Bone marrow (tissue), 2 donors: Measurements from ENCODE around the gene VASN.
"Not testable (repeated sequence)": the region's sequence is repeated elsewhere in the genome, so short reads cannot be mapped to it uniquely, and the experiment has no call there.

Experiments
- DNase-seq, 2 donors: peaks; one replicate each; lab custom pipeline; 2025; lab: John Stamatoyannopoulos, UW

Gene VASN

DNA sequence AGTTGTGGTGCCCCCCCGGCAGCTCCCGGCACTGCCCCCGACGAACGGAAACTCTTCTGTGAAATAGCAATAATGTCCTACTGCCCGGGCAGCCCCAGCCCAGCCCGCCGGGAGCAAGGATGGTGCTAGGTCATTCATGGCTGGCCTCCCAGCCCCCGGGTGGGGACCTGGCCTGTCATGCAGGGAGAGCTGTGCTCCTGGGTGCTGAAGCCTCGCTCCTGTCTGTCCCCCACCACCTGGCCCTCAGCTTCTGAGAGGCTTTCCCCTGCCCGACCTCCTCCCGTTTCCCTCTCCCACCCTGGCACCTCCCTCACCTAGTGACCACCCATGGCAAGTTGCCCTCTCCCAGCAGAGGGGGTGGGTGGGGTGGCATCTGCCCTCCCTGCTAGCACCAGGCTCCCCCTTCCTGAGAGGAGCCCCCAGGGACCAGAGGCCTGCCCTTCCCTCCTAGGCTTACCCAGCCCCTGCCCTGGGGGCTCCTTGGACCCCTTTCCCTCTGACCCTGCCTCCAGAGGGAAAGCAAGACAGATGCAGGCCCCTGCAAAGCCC lies 34.0 kb upstream of the VASN start:
- DNase-seq: no peak

- no peak for DNase-seq
These were observed 33.5 kb upstream of the VASN start for GRCh38 chr16:4338125-4338582.

GRCh38 chr16:4338712-4339299 lies 32.8 kb upstream of the VASN start:
- DNase-seq: no peak

- no peak for DNase-seq
These were observed 32.2 kb upstream of the VASN start for GRCh38 chr16:4339455-4339854.

DNA sequence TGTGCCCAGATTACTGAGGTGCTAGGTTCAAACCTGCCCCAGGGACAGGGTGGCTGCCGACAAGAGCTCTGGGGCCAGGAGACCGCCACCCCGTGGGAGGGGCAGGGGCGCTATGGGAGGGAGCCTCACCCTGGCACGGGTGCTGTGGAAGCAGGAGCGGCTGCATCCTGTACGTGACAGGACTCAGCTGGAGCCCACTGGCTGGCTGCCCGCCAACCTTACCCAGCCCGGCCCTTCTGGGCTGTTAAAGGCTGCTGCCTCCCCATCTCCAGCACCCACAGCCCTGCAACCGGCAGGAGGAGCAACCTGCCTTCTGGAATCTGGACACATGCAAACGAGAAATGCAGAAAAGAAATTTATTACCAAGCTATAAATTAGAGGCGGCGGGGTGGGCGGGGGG lies 31.7 kb upstream of the VASN start:
- peak in 1 of 2 donors; percentile 20 for DNase-seq

DNA sequence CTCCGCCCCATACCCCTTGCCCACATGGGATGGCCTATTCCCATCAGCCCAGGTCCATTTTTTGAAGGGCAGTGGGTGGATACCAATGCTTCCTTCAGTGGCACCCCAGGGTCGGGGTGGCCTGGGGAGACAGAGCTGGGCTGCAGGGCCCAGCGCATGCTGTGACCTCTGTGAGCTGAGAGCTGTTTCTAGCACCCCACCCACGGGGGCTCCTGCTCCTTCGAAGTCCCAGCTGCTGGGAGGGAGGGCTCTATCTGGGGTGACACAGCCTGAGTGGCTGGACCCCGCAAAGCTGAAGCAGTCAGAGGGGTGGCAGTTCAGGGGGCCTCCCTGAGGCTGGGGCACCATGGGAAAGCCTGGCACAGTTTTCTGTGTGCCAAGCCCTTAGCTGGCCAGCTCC lies 31.2 kb upstream of the VASN start:
- no peak for DNase-seq

GRCh38 chr16:4341250-4341649 lies 30.4 kb upstream of the VASN start:
- no peak for DNase-seq

DNA sequence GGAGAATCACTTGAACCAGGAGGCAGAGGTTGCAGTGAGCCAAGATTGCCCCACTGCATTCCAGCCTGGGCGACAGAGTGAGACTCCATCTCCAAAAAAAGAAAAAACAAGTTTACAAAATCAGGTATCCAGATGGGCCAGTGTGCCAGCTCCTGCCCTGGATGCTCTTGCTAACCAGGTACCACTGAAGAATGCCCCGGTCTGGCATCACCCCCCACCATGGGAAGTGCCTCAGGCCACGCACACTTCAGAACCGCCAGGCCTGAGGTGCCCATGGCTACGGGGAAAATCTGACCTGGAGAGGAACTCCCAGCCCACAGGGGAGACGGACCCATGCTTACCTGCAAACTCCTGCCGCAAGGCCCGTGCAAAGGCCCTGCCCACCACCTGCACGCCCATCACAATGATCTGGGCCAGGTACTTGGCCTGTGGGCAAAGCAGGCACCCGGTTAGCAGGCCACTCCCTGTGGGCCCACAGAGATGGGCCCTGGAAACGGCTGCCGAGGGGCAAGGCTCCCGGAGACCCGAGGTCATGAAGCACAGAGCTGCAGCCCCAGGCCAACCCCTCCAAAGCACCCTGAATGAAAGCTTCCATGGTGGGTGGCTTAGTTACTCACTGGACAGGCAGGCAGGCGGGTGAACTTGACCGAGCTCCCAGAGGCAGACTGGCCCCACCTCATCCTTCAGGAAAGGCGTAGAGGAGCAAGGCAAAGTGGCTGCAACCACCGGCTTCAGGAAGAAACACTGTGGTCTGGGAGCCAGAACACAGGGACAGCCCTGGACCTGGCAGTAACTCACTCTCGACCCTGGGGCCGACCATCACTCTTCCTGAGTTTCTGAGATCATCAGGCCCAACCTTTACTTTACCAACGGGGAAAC lies 28.5 kb upstream of the VASN start:
- DNase-seq: no peak

- DNase-seq: not testable (repeated sequence)
These were observed 27.2 kb upstream of the VASN start for GRCh38 chr16:4344300-4344982.

DNA sequence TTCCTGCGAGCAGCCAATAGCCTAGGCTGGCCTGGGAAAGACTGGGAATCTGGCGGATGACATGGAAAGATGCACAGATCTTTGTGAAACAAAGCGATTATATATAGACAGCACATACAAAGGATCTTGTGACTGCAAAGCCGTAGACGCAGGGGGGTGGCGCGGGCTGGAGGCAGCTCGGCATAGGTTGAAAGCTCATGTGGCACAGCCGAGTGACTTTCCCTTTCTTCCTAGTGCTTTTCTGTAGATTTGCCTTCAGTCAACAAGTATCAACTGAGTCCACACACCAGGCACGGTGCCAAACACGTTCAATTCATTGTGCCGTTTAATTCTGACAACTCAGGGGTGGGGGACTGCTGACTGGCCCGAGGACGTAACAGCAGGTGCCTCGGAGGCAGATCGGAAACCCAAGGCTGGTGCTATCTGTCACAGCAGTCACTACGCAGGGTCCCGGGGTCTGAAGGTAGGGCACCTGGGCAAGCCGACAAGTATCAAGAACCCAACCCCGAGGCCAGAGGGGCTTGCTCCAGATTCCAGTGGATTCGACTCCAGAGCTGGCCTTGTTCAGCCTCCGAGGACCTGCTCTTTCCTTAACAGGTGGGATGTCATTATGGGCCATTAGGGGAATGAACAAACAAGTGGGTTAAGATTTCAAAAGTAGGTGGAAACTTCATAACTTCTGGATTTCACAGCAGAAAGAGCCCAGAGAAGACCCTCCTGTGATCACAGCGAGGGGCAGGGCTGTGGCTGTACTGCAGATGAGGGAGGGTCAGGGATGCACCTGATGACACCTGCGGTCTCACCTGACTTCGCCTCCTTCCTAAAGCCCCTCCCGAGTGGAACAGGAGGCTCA lies 26.4 kb upstream of the VASN start:
- no peak for DNase-seq

DNA sequence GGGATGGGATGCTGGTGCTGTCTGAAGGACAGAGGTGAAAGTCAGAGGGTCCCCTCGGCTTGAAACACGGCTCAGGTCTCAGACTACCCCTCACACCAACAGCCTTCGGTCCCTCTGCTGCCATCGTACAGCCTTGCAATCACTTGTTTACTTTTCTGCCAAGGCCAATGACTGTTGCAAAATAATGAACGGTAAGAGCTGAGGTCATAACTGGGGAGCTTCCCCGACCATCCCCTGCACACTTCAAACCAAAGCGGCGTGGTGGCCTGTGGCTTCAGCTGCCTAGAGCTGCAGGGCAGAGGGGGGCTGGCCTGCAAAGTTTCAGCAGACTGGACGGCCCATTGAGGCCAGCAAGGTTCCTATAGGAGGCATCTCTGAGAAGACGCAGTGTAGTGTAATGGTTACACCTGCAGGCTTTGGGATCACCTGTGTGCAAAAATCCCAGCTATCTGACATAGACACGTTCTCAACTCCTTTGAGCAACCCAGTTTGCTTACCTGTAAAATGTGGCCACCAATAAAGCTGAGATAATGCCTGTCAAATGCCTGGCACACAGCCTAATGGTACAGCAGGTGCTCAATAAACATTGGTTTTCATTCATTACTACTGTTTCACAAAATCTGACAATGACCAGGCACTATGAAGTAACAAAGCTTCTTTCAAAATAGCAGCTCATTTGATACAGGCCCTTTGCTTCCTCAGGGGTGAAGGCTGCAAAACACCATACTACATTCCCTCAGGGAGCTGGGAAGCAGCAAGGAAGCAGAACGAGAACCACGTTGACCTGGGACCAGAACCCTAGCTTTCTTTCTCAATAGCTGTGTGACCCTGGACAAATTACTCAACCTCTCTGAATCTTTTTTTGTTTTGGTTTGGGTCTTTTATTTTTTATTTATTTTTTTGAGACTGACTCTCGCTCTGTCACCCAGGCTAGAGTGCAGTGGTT lies 25.5 kb upstream of the VASN start:
- DNase-seq: no peak

DNA sequence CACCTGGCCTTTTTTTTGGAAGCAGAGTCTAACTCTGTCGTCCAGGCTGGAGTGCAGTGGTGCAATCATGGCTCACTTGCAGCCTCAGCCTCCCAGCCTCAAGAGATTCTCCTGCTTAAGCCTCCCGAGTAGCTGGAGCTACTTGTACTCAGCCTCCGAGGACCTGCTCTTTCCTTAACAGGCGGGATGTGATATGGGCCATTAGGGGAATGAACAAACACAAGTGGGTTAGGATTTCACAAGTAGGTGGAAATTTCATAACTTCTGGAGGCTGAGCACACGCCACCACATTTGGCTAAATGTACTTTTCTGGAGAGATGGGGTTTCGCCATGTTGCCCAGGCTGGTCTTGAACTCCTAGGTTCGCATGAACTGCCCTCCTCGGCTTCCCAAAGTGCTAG lies 24.6 kb upstream of the VASN start:
- DNase-seq: no peak

- no peak for DNase-seq
These were observed 23.7 kb upstream of the VASN start for GRCh38 chr16:4347765-4348509.

- no peak for DNase-seq
These were observed 22.3 kb upstream of the VASN start for GRCh38 chr16:4349332-4349731.

GRCh38 chr16:4350365-4350786 lies 21.3 kb upstream of the VASN start:
- no peak for DNase-seq

DNA sequence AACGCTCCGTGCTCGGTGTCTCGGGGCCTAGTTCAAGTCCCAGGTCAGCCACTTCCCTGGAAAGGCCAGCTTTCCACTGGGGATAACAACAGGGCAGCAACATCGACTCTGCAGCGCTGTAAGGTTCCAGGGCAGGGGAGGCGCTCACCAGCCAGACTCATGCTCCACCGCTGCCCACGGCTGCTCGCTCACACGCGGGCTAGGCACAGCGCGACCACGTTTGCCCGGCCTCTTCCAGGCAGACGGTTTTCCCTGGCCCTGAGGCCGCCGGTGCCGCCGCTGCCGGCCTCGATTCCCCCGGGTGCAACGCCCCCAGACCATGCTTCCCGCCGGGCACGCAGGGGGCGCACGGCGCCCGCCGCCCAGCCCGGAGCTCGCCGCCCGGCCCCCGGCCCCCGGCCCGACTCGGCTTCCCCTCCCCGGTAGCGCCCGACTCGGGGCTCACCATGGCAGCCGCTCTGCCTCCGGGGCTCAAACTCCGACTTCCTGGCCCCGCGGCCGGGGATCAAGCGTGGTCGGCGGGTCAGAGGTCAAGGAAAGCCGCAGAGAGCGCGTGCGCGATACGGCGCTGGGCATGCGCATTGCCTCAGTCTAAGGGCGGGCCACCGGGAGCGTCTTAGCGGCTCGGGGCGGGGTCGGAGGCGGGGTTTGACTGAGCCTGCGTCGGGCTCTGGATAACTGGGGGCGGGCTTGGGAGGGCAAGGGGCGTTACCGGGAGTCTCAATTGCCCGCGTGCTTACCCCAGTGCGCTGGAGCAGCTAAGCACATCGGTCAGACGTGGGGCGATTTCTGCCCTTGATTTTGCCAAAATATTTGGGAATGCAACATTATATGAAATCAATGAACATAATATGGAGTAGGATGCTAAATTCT lies 20.6 kb upstream of the VASN start, which contains the start of gene PAM16:
PAM16 (minus strand) TSS at position 535 of the 873 bp plus-strand sequence; CDS start at position 448, 87 bp downstream.
- peak; percentile 91 to 93 for DNase-seq

DNA sequence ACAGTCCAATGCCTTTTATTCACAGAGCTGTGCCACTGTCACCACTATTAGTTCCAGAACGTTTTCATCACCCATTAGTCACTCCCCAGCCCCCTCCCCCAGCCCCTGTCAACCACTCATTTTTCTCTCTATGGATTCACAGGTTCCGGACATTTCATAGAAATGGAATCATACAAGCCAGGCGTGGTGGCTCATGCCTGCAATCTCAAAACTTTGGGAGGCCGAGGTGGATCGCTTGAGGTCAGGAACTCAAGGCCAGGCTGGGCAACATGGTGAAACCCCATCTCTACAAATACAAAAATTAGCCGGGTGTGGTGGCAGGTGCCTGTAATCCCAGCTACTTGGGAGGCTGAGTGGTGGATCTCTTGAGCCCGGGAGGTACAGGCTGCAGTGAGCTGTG lies 19.8 kb upstream of the VASN start:
- no peak for DNase-seq

- no peak for DNase-seq
These were observed 18.8 kb upstream of the VASN start for GRCh38 chr16:4352843-4353242.

- no peak for DNase-seq
These were observed 18.0 kb upstream of the VASN start for GRCh38 chr16:4353675-4354074.
